Femur (tissue), 1 donor: Measurements from ENCODE around the gene MND1.

ENCODE experiments used
- DNase-seq: peaks from one replicate; pipeline ENCODE4 v3.0.0-alpha.2; 2017

The MND1 gene

DNA sequence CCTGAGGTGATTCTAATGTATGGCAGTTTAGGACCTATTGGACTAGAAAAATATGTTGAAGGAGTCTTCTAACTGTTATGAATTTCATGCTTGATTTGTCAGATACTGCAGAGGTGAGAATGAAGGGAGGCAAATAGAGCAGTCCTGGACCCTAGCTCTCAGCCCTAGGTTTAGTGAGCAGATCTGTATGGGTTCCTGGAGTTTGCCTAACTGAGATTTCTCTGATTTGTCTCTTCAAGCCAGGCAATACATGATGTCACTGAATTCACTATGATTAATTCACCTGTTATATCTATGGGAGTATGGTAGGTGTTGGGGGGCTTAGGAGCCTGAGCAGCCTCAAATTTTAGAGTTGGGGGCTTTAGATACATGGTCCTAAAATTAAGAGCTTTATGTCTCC, 2.6 kb downstream of the MND1 start:
- DNase-seq, result no peak

DNA sequence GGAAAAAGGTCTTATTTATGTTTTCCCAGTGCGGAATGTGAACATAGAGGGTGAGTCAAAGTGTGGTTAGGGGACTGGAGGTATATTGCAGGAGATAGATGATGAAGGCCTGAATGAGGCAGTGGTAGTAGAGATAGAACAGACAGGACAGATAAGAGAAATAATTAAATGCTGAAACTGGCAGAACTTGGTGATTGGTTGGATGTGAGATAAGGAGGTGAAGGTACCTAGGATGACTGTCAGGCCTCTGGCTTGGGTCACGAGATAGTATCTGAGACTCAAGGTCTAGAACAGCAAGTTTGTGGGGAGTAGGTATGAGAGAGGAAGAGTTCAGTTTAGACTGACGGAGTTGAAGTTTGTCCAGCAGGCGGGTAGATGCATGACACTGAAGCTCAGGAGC, 3.5 kb downstream of the MND1 start:
- no peak for DNase-seq

DNA sequence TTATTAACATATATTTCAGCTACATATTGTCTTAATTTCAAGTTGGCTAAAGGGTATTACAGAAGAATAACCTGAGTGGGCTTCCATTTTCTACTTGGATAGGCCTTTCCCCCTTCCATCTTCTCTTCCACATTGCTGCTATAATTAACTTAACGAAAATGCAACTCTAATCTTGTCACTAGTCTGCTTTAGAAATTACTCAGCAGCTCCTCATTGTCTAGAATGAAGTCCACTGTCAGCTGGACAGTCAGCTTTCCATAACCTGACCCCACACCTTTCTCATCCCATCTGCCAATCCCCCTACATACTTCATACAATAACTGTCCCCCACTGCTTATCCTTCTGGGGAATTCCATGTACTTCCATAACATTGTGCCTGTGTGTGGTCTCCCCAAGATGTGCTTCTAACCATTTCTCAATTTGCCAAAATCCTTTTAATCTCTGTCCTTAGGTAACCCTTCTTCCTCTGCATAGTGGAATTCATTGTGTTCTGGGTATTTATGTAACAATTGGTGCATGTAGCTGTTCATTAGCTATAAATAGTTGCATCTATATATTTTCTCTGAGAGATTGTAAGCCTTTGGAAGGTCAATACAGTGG, 4.8 kb downstream of the MND1 start:
- DNase-seq, result no peak

DNA sequence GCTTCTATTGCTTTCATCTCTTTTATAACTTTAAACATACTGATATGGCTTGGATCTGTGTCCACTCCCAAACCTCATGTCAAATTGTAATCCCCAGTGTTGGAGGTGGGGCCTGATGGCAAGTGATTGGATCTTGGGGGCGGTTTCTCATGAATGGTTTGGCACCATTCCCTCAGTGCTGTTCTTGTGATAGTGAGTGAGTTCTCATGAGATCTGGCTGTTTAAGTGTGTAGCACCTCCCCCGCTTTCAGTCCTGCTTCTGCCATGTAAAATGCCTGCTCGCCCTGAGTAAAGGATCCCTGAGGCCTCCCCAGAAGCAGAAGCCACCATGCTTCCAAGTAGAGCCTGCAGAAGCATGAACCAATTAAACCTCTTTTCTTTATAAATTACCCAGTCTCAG, 17.7 kb downstream of the MND1 start:
- DNase-seq, result no peak

DNA sequence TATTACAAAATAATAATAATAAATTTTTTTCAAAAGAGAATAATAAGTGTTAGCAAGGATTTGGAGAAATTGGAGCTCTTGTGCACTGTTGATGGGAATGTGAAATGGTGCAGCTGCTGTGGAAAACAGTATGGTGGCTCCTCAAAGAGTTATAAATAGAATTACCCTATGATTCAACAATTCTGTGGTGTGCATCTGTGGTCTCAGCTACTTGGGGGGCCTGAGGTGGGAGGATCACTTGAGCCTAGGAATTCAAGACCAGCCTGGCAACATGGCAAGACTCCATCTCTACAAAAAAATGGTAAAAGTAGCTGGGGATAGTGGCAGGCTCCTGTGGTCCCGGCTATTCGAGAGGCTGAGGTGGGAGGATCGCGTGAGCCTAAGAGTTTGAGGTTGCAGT, 19.6 kb downstream of the MND1 start:
- no peak for DNase-seq

DNA sequence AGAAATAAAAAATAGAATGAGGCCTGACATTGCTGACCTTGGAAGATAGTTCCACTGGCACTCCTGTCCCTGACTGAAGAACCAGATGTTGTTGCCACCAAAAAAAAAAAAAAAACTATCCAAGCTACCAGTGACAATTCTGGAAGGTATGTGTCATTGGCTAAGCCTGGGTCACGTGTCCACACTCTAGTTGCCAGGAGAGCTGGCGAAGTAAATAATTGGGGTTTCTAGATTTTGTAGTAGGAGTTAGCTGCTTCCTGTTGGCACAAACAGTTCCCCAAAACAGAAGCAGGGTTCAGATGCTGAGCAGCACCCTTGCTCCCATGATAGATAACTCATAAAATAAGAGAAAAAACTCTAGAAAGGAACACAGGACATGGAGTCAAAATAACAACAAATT, 20.5 kb downstream of the MND1 start:
- DNase-seq, result no peak

DNA sequence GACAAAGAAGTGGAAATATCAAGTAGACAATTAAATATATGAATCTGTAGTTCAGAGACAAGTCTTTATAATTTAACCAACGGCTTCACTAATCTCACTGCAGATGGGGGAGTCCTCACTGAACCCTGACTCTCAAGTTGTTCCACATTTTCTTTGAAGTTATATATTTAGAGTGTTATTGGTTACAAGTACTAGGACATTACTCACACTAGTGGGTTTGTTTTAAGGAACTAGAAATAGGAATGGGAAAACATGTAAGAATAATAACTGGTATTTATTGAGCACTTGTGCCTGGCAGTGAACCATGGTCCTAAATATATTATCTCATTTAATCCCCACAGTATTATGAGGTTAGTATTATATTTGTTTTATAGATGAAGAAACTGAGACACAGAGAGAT, 22.0 kb downstream of the MND1 start:
- DNase-seq, result no peak

DNA sequence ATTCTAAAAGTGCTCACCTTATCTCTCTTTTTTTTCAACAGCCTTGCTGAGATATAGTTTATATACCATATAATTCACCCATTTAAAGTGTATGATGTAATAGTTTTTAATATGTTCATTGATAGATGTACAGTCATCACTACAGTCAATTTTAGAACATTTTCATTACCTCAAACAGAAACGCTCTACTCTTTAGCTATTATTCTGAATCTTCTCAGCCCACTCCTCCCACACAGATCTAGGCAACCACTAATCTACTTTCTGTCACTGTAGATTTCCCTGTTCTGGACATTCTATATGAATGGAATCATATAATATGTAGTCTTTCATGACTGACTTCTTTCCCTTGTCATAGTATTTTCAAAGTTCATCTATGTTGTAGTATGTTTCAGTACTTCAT, 22.6 kb downstream of the MND1 start:
- DNase-seq, result no peak

DNA sequence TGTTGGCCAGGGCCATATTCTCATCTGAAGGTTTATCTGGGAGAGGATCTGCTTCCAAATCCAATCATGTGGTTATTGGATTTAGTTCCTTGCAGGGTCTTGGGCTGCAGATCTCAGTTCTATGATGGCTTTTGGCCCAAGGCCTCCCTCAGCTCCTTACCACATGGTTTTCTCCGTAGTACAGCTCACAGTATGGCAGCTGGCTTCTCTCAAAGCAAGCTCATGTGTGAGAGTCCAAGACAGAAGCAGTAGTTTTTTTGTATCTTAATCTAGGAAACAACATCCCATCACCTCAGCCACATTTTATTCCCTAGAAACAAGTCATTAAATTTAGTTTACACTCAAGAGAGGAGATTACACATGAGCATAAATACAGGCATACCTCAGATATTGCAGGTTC, 24.5 kb downstream of the MND1 start:
- no peak for DNase-seq

DNA sequence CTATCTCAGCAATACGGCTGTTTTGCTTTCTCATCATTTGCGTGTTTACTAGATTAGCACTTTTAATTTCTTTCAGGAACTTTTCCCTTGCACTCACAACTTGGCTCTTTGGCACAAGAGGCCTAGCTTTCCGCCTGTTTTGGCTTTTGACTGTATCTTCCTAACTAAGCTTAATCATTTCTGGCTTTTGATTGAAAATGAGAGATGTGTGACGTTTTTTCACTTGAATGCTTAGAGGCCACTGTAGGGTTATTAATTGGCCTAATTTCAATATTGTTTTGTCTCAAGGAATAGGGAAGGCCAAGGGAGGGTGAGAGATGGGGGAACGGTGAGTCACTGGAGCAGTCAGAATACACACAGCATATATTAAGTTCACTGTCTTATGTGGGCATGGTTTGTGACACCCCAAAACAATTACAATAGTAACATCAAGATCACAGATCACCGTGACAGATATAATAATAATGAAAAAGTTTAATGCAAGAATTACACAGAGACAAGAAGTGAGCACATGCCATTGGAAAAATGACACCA, 27.3 kb downstream of the MND1 start:
- no peak for DNase-seq

DNA sequence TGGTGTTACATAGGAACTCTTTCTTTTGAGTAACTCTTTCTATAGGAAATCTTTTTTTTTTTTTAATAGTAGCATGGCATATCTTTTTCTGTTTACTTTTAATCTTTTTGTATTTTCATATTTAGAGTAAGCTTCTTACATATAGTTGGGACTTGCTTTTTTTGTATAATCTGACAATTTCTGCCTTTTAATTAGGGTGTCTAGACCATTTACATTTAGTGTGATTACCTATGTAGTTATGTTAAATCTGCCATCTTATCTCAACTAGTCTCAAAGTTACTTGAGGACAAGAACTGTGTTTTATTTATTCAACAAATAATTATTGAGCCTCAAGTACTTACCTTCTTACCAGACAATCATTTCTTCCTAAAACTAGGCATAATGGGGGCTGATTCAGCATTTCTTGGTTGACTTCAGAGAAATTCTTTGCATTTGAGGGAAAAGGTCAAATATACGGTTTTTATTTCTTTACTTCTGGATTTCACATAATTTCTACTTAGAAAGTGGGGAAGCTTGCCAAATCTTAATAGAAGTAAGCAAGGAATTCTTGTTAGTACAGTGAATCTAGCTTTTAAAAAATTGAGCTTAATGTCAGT, 28.6 kb downstream of the MND1 start:
- DNase-seq, result no peak

DNA sequence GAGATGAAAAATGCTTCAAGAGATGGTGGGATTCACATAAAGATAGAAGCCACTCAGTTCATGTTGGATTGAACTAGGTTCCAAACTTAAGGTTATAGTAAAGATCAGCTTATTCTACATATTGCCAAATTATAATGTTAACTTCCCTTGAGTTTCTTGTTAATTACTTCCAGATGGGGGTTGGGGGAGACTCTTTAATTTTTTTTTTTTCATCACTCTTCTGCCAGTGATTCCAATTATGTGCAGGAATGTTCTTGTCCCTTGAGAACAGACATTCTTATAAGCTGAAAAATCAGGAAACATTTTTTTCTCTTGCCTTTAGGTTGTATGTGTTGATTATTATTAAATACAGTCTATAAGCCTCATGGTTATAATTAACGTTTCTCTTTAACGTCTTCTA, 30.0 kb downstream of the MND1 start:
- no peak for DNase-seq

DNA sequence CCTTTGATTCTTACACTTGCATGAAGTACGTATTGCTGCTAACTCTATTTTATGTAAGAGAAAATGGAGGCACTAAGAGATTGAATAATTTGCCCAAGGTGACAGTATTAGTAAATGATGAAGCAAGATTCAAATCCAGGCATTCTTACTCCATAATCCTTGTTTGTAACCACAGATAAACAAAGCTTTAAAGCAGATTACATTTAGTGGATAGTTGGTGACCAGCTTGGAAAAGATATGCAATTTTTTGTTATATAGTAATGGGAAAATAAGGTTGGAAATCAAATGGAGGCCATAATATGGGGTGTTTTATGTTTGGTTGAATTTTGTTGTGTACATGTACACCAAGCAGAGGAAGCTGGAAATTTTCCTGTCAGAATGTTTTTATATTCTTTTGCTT, 30.8 kb downstream of the MND1 start:
- no peak for DNase-seq

DNA sequence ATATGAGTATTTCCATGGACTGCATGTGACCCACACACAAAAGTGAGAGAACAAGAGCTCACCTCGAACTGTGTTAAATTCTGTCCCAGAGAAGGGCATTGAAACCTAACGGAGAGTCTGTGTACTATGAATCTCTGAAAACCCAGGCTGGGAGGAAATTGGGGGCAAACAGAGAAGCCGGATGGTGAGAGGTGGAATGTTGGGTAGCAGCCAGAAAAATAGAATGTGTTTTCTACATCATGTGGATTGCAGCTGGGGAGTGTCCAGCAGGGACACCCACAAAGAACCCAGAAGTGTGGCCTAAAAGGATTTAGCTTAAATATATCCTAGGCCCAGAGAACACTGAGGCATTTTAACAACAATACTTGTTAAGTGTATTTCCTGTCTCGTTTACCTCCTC, 38.6 kb downstream of the MND1 start:
- no peak for DNase-seq

DNA sequence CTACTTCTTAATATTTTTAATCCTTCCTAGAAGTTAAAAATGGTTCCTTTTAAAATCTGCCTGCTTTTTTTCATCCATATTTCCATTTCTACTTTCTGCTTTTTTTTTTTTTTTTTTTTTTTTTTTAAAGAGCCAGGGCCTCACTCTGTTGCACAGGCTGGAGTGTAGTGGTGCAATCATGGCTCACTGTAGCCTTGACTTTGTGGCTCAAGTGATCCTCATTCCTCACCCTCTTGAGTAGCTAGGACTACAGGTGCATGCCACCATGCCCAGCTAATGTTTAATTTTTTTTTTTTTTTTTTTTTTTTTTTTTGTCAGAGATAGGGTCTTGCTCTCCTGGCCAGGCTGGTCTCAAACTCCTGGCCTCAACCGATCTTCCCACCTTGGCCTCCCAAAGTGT, 39.7 kb downstream of the MND1 start:
- DNase-seq, result no peak

DNA sequence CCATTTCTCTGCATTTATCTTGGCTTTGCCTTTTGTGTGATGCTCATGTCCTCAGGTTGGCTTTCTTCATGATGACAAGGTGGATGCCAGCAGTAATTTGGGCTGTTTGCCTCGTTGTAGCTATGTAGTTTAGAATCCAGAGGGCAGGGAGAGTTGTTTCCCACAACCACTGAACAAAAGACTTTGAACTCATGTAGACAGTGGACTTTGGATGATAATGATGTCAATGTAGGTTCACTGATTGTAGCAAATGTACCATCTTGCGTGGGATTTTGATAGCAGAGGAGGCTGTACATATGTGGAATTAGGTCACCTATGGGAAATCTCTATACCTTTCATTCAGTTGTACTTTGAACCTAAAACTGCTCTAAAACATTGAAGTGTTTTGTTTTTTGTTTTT, 41.3 kb downstream of the MND1 start:
- no peak for DNase-seq

DNA sequence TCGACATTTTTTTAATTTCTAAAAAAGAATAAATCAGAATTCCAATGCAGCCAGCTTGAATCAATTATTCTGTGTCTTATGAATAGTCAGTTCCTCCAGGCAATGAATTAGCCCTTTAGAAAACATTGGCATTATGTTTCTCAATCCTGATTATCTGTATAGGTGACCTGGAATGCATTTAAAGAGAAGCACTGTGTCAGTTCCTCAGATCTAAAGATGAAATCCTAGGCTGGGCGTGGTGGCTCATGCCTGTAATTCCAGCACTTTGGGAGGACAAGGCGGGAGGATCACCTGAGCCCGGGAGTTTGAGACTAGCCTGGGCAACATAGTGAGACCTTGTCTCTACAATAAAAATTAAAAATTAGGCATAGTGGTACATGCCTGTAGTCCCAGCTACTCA, 43.5 kb downstream of the MND1 start:
- no peak for DNase-seq

DNA sequence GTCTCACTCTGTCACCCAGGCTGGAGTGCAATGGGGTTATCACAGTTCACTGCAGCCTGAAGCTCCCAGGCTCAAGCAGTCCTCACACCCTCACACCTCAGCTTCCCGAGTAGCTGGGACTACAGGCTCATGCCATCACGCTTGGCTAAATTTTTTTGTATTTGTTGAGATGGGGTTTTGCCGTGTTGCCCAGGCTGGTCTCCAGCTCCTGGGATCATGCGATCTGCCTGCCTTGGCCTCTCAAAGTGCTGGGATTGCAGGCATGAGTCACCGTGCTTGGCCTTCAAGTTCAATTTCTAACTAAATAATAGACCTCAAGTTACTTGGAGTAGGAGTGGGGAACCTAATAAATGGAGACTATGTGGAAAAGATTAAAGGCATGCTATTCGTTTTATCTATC, 48.9 kb downstream of the MND1 start:
- peak; percentile 19 for DNase-seq

DNA sequence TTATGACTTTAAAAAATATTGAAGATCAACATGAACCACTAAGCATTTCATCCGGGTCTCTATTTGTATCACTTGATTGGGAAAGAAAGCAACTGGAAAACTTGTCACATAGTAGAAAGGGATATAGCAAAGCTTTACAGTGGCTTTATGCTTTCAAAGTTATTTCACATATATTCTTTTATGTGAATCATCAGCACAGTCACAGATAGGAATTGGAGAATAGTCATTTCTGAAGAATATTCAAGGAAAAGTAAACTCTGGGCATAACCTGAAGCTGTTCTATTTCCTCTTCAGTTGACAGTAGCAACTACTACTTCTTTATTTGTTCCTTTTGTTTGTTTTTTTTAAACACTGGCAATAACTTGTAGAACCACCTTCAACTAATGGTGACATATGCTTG, 50.5 kb downstream of the MND1 start:
- DNase-seq, result no peak

DNA sequence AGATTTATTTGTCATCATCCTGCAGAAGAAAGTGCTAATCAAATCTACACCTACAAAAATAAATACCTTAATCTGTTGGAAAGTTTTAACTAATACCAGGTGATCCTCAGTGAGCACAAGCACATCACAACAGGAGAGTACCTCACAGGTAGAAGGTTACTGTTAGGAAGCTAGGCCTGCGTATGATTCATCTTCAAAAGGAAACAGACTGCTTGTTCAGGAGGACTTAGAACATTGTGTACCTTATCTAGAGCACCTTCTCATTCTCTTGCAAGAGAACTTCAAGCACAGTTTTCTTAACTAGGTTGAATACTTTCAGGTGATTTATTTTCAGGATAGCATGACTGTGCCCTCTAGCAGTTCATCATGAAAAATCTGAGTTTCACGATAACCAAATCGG, 54.2 kb downstream of the MND1 start:
- no peak for DNase-seq

DNA sequence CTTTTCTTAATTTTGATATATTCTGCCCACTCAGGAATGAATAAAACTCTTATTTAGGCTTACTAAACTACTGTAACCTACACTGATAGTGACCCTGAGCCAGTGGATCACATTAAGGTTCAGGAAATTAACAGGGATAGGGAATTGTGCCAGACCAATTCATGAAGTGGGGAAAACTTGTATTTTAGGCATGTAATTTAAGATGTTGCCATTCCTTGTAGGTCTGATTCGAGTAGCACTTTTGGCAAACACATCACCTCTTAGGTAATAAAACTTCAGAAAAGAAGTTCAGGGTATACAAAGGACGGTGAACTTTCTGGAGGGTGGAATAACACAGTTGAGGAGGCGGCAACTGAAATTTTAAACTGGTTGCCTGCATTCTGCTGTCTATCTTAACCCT, 54.9 kb downstream of the MND1 start:
- DNase-seq, result no peak

DNA sequence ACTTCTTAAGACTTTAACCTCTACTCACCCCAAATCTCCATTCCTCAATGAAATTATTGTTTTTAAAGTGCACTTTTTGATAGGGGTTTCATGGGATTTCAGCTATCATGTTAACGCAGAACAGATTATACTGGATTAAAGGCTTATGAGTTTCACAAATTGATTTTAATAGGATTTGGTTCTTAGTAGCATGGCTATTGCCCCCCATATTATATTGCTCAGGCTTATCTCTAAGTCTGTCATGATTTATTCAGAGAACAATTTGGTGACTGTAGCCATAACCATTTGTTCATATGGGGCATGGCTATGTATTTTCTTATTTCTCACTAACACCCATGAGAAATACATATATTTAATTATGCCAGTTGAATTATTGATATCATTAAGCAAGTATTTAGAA, 57.0 kb downstream of the MND1 start:
- DNase-seq, result no peak

DNA sequence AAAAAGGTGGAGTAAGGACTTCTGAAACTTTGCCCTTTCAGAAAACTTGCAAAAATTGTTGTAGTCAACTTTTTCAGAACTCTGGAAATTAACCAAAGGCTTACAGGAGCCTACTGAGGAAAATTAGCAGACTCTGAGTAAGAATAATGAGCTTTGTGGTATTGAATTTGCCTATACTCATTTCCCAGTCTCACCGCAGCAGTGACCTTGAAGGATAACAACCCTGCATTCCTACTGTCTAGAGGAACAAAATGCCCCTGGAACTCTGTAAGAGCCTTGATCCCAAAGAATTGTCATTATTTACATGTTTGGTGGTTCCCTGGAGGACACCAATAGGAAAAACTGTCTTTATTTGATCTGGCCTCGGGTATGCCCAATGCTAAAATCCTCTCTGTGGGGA, 57.9 kb downstream of the MND1 start:
- DNase-seq, result no peak

DNA sequence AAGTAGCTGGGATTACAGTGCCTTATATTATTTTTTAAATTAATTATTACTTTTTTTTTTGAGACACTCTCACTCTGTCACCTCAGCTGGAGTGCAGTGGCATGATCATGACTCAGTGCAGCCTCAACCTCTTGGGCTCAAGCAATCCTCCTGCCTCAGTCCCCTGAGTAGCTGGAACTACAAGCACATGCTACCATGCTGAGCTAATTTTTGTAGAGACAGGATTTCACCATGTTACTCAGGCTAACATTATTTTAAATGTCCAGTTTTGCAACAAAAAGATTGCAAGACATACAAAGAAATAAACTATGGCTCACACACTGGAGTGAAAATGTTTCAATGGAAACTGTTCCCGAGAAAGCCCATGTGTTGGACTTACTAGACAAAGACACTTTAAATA, 59.2 kb downstream of the MND1 start:
- DNase-seq, result no peak

DNA sequence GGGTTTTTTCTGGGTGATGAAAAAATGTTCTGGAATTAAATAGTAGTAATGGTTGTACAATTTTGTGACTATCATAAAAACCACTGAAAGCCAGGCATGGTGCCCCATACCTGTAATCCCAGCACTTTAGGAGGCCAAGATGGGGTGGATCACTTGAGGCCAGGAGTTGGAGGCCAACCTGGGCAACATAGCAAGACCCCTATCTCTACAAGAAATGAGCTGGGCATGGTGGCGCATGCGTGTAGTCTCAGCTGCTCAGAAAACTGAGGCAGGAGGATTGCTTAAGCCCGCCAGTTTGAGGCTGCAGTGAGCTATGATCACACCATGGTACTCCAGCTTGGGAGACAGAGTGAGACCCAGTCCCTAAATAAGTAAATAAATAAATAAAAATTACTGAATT, 63.4 kb downstream of the MND1 start:
- no peak for DNase-seq
